ENCODE data around the gene PEDS1. TPM values are rescaled to one million over a fixed set of nuclear protein-coding genes. Genes with fewer than 3 reads are reported as not detected.
A peak's percentile ranks its signal among the peaks of the same experiment; 100 is the strongest.

PEDS1 gene
- total and polyA plus RNA-seq, 2 of the 4 experiments (the other 2 are of a cell fraction): 24.0 to 59.9 TPM

DNA sequence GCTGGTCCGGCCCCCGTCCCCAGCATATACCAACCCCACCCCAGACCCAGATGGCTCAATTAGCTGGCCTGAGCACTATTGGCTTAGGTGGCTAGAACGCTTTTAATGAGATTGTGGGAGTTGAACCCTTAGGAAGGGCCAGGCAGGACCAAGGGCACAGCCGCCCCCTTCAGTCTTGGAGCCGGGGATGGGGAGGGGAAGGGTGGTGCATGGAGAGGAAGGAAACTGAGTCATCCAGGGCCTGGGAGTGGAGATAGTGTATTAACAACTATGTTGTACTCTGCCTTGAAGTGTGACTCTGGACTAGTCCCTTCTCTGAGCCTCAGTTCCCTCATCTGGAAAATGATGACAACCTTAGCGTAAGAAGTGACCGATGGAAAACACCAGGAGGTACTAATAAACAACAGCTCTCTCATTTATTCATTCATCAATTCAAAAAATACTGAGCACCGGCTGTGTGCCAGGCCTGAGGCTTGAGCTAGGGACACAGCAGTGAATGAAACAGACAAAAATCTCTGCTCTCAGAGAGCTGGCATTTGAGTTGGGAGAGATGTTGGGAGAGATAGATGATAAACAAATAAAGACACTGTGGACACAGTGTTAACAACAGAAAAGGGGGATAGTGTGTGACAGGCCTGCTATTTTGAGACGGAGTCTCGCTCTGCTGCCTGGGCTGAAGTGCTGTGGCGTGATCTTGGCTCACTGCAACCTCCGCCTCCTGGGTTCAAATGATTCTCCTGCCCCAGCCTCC lies 11.5 kb downstream of the PEDS1 start (continued):
- no peak for TF ChIP-seq FOS (IDR thresholded peaks at IDR 0.05; ENCODE audit: low read depth, low read length)

DNA sequence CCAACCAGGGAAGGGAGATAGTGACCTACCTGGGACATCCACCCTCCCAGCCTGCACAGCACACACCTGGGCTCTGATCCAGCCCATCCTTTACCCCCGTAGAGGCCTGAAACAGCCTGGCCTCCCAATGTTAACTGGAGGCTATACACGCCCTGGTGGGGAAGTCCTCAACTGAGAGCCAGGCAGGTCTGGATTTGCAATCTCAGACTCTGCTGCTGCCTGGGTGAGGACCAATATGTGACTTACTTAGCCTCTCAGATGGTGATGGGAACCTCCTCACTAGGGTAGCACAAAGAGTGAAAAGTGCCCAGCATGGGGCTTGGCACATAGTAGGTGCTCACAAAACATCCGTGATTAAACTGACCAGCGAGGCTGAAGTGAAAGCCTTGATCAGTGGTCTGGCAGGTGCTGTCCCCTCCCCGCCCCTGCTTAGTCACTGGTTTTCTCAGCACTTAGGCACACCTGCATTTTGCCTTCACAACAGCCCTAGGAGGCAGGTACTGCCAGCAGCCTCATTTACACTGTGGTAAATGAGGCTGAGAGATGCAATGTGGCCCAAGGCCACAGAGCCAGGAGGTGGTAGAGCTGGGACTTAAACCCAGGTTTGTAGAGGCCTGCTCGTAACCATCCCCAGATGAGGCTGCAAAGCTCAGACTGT lies 12.4 kb downstream of the PEDS1 start:
- Histone ChIP-seq H3K4me3 (ENCODE audit: insufficient read depth, low read depth, low read length) (no peak overlapping the region), H4K20me1 (ENCODE audit: insufficient read depth, low read length) (peaks cover 64% of the 10 kb centered on the region), H3K9me3 (ENCODE audit: control insufficient read depth, insufficient read depth, low read length) (no peaks in the 10 kb centered on the region), H3K9me1 (ENCODE audit: insufficient read depth, low read length) (peaks cover 28% of the 10 kb centered on the region), H3K23ac (ENCODE audit: low read depth, low read length) (no peak overlapping the region), H3K4ac (ENCODE audit: low read depth, low read length) (no peak overlapping the region; the same call in 1 of the 2 replicates), H3K27me3 (ENCODE audit: control insufficient read depth, insufficient read depth, low read length) (no peaks in the 10 kb centered on the region), H4K91ac (ENCODE audit: insufficient read depth, low read depth, low read length) (no peak overlapping the region), H3K79me1 (ENCODE audit: low read depth in 1 of 2, low read length in 2 of 2) (peaks cover 39 to 83% of the 10 kb centered on the region in 2 experiments), H2BK20ac (ENCODE audit: low read depth, low read length) (no peak overlapping the region), H2BK15ac (ENCODE audit: low read depth, low read length) (no peak overlapping the region), H3K14ac (replicated peaks; ENCODE audit: low read depth, low read length) (no peak overlapping the region), H4K8ac (ENCODE audit: low read depth in 2 of 2, low read length in 2 of 2) (no peak overlapping the region), H2AK5ac (ENCODE audit: low read depth, low read length) (peak overlapping the region; percentile 22; the same call in 1 of the 2 replicates), H3K4me1 (ENCODE audit: control insufficient read depth, insufficient read depth, low read length) (peaks cover 19% of the 10 kb centered on the region), H3K18ac (ENCODE audit: low read depth, low read length) (no peak overlapping the region), H3K27ac (ENCODE audit: insufficient read depth, low read length) (no peak overlapping the region), H4K5ac (ENCODE audit: low read depth, low read length) (no peak overlapping the region), H3K36me3 (ENCODE audit: control insufficient read depth, insufficient read depth, low read length) (peaks cover 52% of the 10 kb centered on the region), H2BK120ac (ENCODE audit: low read depth, low read length) (no peak overlapping the region), H2AK9ac (replicated peaks; ENCODE audit: low read depth, low read length, poor library complexity) (peak overlapping the region; percentile 20), H3K4me2 (ENCODE audit: low read depth, low read length) (no peak overlapping the region), H3K9ac (ENCODE audit: low read depth, low read length) (no peak overlapping the region), H2BK5ac (ENCODE audit: low read depth, low read length, poor library complexity, severe bottlenecking) (no peak overlapping the region), H3K56ac (ENCODE audit: extremely low read depth, insufficient read depth, low read length) (no peak overlapping the region), H2AFZ (replicated peaks; ENCODE audit: low read length, poor library complexity) (no peak overlapping the region)
- DNase-seq: no peak
- no TSS peak for BruUV-seq (replicated peaks)
- CTCF ChIA-PET: no interaction called here
- ATAC-seq (ENCODE audit: low read depth): no peak
- POLR2A ChIA-PET (ENCODE audit: unreplicated experiment): no interaction called here
- dilution Hi-C loops (cut with HindIII; ENCODE audit: low sequenced_read_pairs, unreplicated experiment) (no loop called here), in situ Hi-C loops (cut with MboI; ENCODE audit: low sequenced_read_pairs) (no loop called here), intact Hi-C loops (cut with micrococcal nuclease) (no loop called here)
- no CpG with 5 or more reads among the region's 6 CpGs for WGBS, 2 experiments (ENCODE audit: extremely low coverage in 2 of 2, insufficient read length in 1 of 2)
- TF ChIP-seq, protein P1, sequence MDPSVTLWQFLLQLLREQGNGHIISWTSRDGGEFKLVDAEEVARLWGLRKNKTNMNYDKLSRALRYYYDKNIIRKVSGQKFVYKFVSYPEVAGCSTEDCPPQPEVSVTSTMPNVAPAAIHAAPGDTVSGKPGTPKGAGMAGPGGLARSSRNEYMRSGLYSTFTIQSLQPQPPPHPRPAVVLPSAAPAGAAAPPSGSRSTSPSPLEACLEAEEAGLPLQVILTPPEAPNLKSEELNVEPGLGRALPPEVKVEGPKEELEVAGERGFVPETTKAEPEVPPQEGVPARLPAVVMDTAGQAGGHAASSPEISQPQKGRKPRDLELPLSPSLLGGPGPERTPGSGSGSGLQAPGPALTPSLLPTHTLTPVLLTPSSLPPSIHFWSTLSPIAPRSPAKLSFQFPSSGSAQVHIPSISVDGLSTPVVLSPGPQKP (IDR thresholded peaks at IDR 0.05; ENCODE audit: borderline replicate concordance, low read depth, low read length): no peak
- TF ChIP-seq, protein P2, sequence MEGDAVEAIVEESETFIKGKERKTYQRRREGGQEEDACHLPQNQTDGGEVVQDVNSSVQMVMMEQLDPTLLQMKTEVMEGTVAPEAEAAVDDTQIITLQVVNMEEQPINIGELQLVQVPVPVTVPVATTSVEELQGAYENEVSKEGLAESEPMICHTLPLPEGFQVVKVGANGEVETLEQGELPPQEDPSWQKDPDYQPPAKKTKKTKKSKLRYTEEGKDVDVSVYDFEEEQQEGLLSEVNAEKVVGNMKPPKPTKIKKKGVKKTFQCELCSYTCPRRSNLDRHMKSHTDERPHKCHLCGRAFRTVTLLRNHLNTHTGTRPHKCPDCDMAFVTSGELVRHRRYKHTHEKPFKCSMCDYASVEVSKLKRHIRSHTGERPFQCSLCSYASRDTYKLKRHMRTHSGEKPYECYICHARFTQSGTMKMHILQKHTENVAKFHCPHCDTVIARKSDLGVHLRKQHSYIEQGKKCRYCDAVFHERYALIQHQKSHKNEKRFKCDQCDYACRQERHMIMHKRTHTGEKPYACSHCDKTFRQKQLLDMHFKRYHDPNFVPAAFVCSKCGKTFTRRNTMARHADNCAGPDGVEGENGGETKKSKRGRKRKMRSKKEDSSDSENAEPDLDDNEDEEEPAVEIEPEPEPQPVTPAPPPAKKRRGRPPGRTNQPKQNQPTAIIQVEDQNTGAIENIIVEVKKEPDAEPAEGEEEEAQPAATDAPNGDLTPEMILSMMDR (conservative IDR thresholded peaks at IDR 0.05; ENCODE audit: low read depth, low read length): no peak
- TF ChIP-seq FOS (IDR thresholded peaks at IDR 0.05; ENCODE audit: low read depth, low read length) (no peak), CEBPB (IDR thresholded peaks at IDR 0.05; ENCODE audit: low read depth, low read length) (no peak), RAD21 (IDR thresholded peaks at IDR 0.05; ENCODE audit: low read length) (no peak), SMC3 (IDR thresholded peaks at IDR 0.05; ENCODE audit: low read depth, low read length) (no peak), MAFK (IDR thresholded peaks at IDR 0.05; ENCODE audit: low read depth, low read length) (no peak), CHD1 (IDR thresholded peaks at IDR 0.05; ENCODE audit: low read depth, low read length) (no peak), NFE2L2 (IDR thresholded peaks at IDR 0.05; ENCODE audit: low read depth, low read length) (no peak), RFX5 (IDR thresholded peaks at IDR 0.05; ENCODE audit: low read depth, low read length) (no peak), MXI1 (IDR thresholded peaks at IDR 0.05; ENCODE audit: borderline replicate concordance, low read depth, low read length) (no peak)
- TF ChIP-seq, protein P3, sequence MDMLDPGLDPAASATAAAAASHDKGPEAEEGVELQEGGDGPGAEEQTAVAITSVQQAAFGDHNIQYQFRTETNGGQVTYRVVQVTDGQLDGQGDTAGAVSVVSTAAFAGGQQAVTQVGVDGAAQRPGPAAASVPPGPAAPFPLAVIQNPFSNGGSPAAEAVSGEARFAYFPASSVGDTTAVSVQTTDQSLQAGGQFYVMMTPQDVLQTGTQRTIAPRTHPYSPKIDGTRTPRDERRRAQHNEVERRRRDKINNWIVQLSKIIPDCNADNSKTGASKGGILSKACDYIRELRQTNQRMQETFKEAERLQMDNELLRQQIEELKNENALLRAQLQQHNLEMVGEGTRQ (IDR thresholded peaks at IDR 0.05; ENCODE audit: low read depth, low read length): no peak

Measured in IMR-90 (cell line).